H9 (cell line): ENCODE results near the gene TMEM63C. TPM values are rescaled to one million over a fixed set of nuclear protein-coding genes. Genes with fewer than 3 reads are reported as not detected.

Source experiments
- DNase-seq: peaks from one replicate; pipeline ENCODE4 v3.0.0-alpha.2; 2017
- H2AFZ ChIP-seq: one replicate; pipeline ENCODE4 v1.6.1; 2013; ENCODE audit warnings: mild to moderate bottlenecking, low read length, control low read depth, moderate library complexity
- H2AK5ac ChIP-seq: 2 replicates; pipeline ENCODE4 v1.6.1; 2013; ENCODE audit warnings: low read length, control low read depth, mixed read lengths; ENCODE audit not compliant: insufficient read length
- H2BK120ac ChIP-seq: one replicate; pipeline ENCODE4 v1.6.1; 2013; ENCODE audit warnings: low read depth, mild to moderate bottlenecking, low read length, control low read depth, inconsistent platforms; ENCODE audit not compliant: poor library complexity, severe bottlenecking
- H2BK12ac ChIP-seq: 2 replicates; pipeline ENCODE4 v1.6.1; 2013; ENCODE audit warnings: low read length, control low read depth, mixed read lengths, low read depth; ENCODE audit not compliant: insufficient read length
- H2BK15ac ChIP-seq: 2 replicates; pipeline ENCODE4 v1.6.1; 2013; ENCODE audit warnings: low read depth, low read length, control low read depth
- H2BK20ac ChIP-seq: one replicate; pipeline ENCODE4 v1.6.1; 2013; ENCODE audit warnings: low read depth, mild to moderate bottlenecking, low read length, control low read depth, inconsistent platforms; ENCODE audit not compliant: poor library complexity, severe bottlenecking
- H2BK5ac ChIP-seq: 2 replicates; pipeline ENCODE4 v1.6.1; 2013; ENCODE audit warnings: low read length, control low read depth, mixed read lengths; ENCODE audit not compliant: insufficient read length
- H3K14ac ChIP-seq: 2 replicates; pipeline ENCODE4 v1.6.1; 2013; ENCODE audit warnings: low read length, control low read depth; ENCODE audit not compliant: insufficient read depth
- H3K18ac ChIP-seq: 2 replicates; pipeline ENCODE4 v1.6.1; 2013; ENCODE audit warnings: low read depth, mild to moderate bottlenecking, mixed read lengths, low read length, control low read depth; ENCODE audit not compliant: insufficient read length
- H3K23ac ChIP-seq: 2 replicates; pipeline ENCODE4 v1.6.1; 2013; ENCODE audit warnings: low read length, control low read depth, mixed read lengths, low read depth; ENCODE audit not compliant: insufficient read length
- H3K23me2 ChIP-seq: 2 replicates; pipeline ENCODE4 v1.6.1; 2013; ENCODE audit warnings: low read depth, mild to moderate bottlenecking, mixed read lengths, low read length, control low read depth; ENCODE audit not compliant: insufficient read length, poor library complexity, severe bottlenecking
- H3K27ac ChIP-seq: 2 replicates; pipeline ENCODE4 v1.5.1; 2013; ENCODE audit warnings: low read length, control low read depth, mixed read lengths, low read depth; ENCODE audit not compliant: insufficient read length
- H3K27me3 ChIP-seq: 2 replicates; pipeline ENCODE4 v1.6.1; 2013; ENCODE audit warnings: low read length, control low read depth, inconsistent platforms; ENCODE audit not compliant: insufficient read depth
- H3K4ac ChIP-seq: 2 replicates; pipeline ENCODE4 v1.6.1; 2013; ENCODE audit warnings: low read depth, mild to moderate bottlenecking, control low read depth, inconsistent platforms, low read length, moderate library complexity
- H3K4me1 ChIP-seq: 2 replicates; pipeline ENCODE4 v1.6.1; 2013; ENCODE audit warnings: low read length, control low read depth, inconsistent platforms; ENCODE audit not compliant: insufficient read depth
- H3K4me2 ChIP-seq: 2 replicates; pipeline ENCODE4 v1.6.1; 2013; ENCODE audit warnings: low read length, control low read depth, mixed read lengths; ENCODE audit not compliant: insufficient read length, insufficient read depth
- H3K56ac ChIP-seq: 2 replicates; pipeline ENCODE4 v1.6.1; 2013; ENCODE audit warnings: low read depth, mild to moderate bottlenecking, mixed read lengths, low read length, control low read depth; ENCODE audit not compliant: insufficient read length
- H3K79me1 ChIP-seq: 2 replicates; pipeline ENCODE4 v1.6.1; 2013; ENCODE audit warnings: low read depth, mild to moderate bottlenecking, moderate library complexity, low read length, control low read depth, inconsistent platforms; ENCODE audit not compliant: insufficient read depth, poor library complexity, severe bottlenecking
- H3K79me2 ChIP-seq: 2 replicates; pipeline ENCODE4 v1.6.1; 2013; ENCODE audit warnings: low read length, control low read depth, inconsistent platforms; ENCODE audit not compliant: insufficient read depth
- H3K9ac ChIP-seq: 2 replicates; pipeline ENCODE4 v1.6.1; 2013; ENCODE audit warnings: low read length, control low read depth, mixed read lengths; ENCODE audit not compliant: insufficient read length; ENCODE audit errors: extremely low read depth
- H3K9me3 ChIP-seq: one replicate; pipeline ENCODE4 v1.6.1; 2013; ENCODE audit warnings: low read depth, low read length, inconsistent platforms; ENCODE audit not compliant: control insufficient read depth
- H3T11ph ChIP-seq: one replicate; pipeline ENCODE4 v1.6.1; 2013; ENCODE audit warnings: mild to moderate bottlenecking, low read length, control low read depth, inconsistent platforms
- H4K20me1 ChIP-seq: one replicate; pipeline ENCODE4 v1.6.1; 2013; ENCODE audit not compliant: control insufficient read depth, insufficient read length, insufficient read depth
- H4K5ac ChIP-seq: 2 replicates; pipeline ENCODE4 v1.6.1; 2013; ENCODE audit warnings: low read depth, mild to moderate bottlenecking, mixed read lengths, low read length, control low read depth; ENCODE audit not compliant: insufficient read length
- H4K8ac ChIP-seq: replicated peaks from 2 replicates; pipeline ENCODE4 v1.6.1; 2013; ENCODE audit warnings: low read length, control low read depth, mixed read lengths, low read depth; ENCODE audit not compliant: insufficient read length
- H4K91ac ChIP-seq: 2 replicates; pipeline ENCODE4 v1.6.1; 2013; ENCODE audit warnings: low read depth, mild to moderate bottlenecking, moderate library complexity, mixed read lengths, low read length, control low read depth; ENCODE audit not compliant: insufficient read length
- H3K27ac Mint-ChIP-seq, 3 experiments: 2 replicates in 2 of 3; 3 replicates in 1 of 3; pipeline ENCODE4 v1.8.0; 2020 to 2021; ENCODE audit warnings: mixed read lengths in 3 of 3, mild to moderate bottlenecking in 1 of 3, moderate library complexity in 1 of 3
- H3K27me3 Mint-ChIP-seq: 2 replicates; pipeline ENCODE4 v1.8.0; 2021; ENCODE audit warnings: low read depth, mild to moderate bottlenecking, moderate library complexity, mixed read lengths
- H3K36me3 Mint-ChIP-seq, 3 experiments: 2 replicates in 2 of 3; 3 replicates in 1 of 3; pipeline ENCODE4 v1.8.0; 2020 to 2021; ENCODE audit warnings: low read depth in 3 of 3, mixed read lengths in 3 of 3; ENCODE audit not compliant: insufficient read depth in 1 of 3
- H3K4me1 Mint-ChIP-seq, 2 experiments: 2 replicates each; pipeline ENCODE4 v1.8.0; 2020; ENCODE audit warnings: mixed read lengths in 2 of 2
- H3K4me3 Mint-ChIP-seq, 2 experiments: 2 replicates in 1 of 2; 3 replicates in 1 of 2; pipeline ENCODE4 v1.8.0; 2020 to 2021; ENCODE audit warnings: mild to moderate bottlenecking in 2 of 2, mixed read lengths in 2 of 2, moderate library complexity in 1 of 2
- H3K9me3 Mint-ChIP-seq, 2 experiments: 2 replicates in 1 of 2; 3 replicates in 1 of 2; pipeline ENCODE4 v1.8.0; 2020; ENCODE audit warnings: mild to moderate bottlenecking in 2 of 2, mixed read lengths in 2 of 2, moderate library complexity in 1 of 2
- CTCF ChIP-seq: fragments of 200-600 bp; sonication (generic); conservative IDR thresholded peaks from 3 replicates; pipeline ENCODE4 v1.8.0; 2021; ENCODE audit warnings: antibody characterized with exemption, mild to moderate bottlenecking
- WGBS: extraction: QIAGEN DNeasy Blood & Tissue Kit; methylation state at CpG from one replicate; pipeline ENCODE4 v1.1.7; 2013; ENCODE audit warnings: missing lambda C conversion rate, low lambda C conversion rate, mixed read lengths; ENCODE audit not compliant: insufficient read length; ENCODE audit errors: extremely low coverage; 5-methylcytosine and 5-hydroxymethylcytosine counted together
- total RNA-seq: library from RNA; stranded (reverse); gene quantifications from 2 replicates; pipeline ENCODE4 v1.2.1, GENCODE V29; 2021

The TMEM63C gene
- total RNA-seq, 1 experiment from 2014 or later, result 2.2 TPM

- no peak overlapping the region for H3K9ac ChIP-seq
- no peak overlapping the region for H3K14ac ChIP-seq
- H3K18ac ChIP-seq, result no peak overlapping the region
- no peaks in the 10 kb centered on the region for H3K79me1 ChIP-seq
- H3K79me2 ChIP-seq, result no peaks in the 10 kb centered on the region
- Mint-ChIP-seq H3K9me3 (no peaks in the 10 kb centered on the region), H3K36me3 (no peaks in the 10 kb centered on the region; a peak in 1 of 7 replicates), H3K4me3 (no peak overlapping the region), H3K27me3 (peaks cover 3% of the 10 kb centered on the region), H3K27ac (no peak overlapping the region; a peak in 1 of 7 replicates), H3K4me1 (peaks cover 3% of the 10 kb centered on the region in 2 experiments; a peak in 3 of 4 replicates)
- H3K9me3 ChIP-seq, result no peaks in the 10 kb centered on the region
- no peak overlapping the region for H3K4ac ChIP-seq
- no peak overlapping the region for H2AFZ ChIP-seq
- DNase-seq, result no peak
- H3K4me2 ChIP-seq, result no peak overlapping the region
- no peak overlapping the region for H3K56ac ChIP-seq
- H3K27ac ChIP-seq, result no peak overlapping the region
- no peak overlapping the region for H2AK5ac ChIP-seq
- no peak overlapping the region for H4K91ac ChIP-seq
- no peaks in the 10 kb centered on the region for H4K20me1 ChIP-seq
- H4K8ac ChIP-seq, result no peak overlapping the region
- H3K23me2 ChIP-seq, result no peaks in the 10 kb centered on the region
- H2BK12ac ChIP-seq, result no peak overlapping the region
- no peak overlapping the region for H4K5ac ChIP-seq
- no peak overlapping the region for H2BK120ac ChIP-seq
- no peak overlapping the region for H2BK20ac ChIP-seq
- no peak overlapping the region for H3T11ph ChIP-seq
- no peaks in the 10 kb centered on the region for H3K4me1 ChIP-seq
- TF ChIP-seq CTCF, result no peak
- H3K27me3 ChIP-seq, result no peaks in the 10 kb centered on the region
- no peak overlapping the region for H3K23ac ChIP-seq
- no CpG with 5 or more reads among the region's 8 CpGs for WGBS
- no peak overlapping the region for H2BK15ac ChIP-seq
- H2BK5ac ChIP-seq, result no peak overlapping the region
Measured at GRCh38 chr14:77194706-77195105, 13.1 kb downstream of the TMEM63C start.
